Ovary (tissue), 9 donors: Measurements from ENCODE around the gene NEU2. TPM values are rescaled to one million over a fixed set of nuclear protein-coding genes. Genes with fewer than 3 reads are reported as not detected.

Experiments used
- DNase-seq, 5 donors: peaks; one replicate each; pipeline ENCODE4 v3.0.0-alpha.2; 2019 to 2020
- H3K27ac ChIP-seq, 2 donors: fragments of 200-600 bp; one replicate each; pipeline versions ENCODE4 v1.5.1 to v1.8.0; 2019 to 2022
- H3K27me3 ChIP-seq: fragments of 200-600 bp; one replicate; pipeline ENCODE4 v1.8.0; 2022
- H3K36me3 ChIP-seq: fragments of 200-600 bp; sonication (generic); one replicate; pipeline ENCODE4 v1.5.1; 2019
- H3K4me1 ChIP-seq: one replicate; pipeline ENCODE4 v1.8.1; 2013; ENCODE audit warnings: mild to moderate bottlenecking, moderate library complexity; ENCODE audit not compliant: insufficient read depth
- H3K4me3 ChIP-seq: fragments of 200-600 bp; sonication (generic); one replicate; pipeline ENCODE4 v1.5.1; 2017
- H3K9me3 ChIP-seq, 2 donors: fragments of 200-600 bp in 1 of 2; sonication (generic) in 1 of 2; one replicate each; pipeline versions ENCODE4 v1.5.1 to v1.8.1; 2013 to 2019; ENCODE audit warnings: mild to moderate bottlenecking in 1 of 2, moderate library complexity in 1 of 2
- CTCF ChIP-seq, 3 donors: fragments of 450-650 bp in 2 of 3; fragments of 200-600 bp in 1 of 3; IDR thresholded peaks; one replicate each; pipeline versions ENCODE4 v1.5.1 to v1.8.0; 2016 to 2022; ENCODE audit warnings: antibody characterized with exemption in 3 of 3, mild to moderate bottlenecking in 1 of 3
- EP300 ChIP-seq: sonication (generic); formaldehyde crosslinking; IDR thresholded peaks from one replicate; pipeline ENCODE4 v1.6.1; 2017; ENCODE audit warnings: antibody characterized with exemption
- POLR2A ChIP-seq: fragments of 450-650 bp; IDR thresholded peaks from one replicate; pipeline ENCODE4 v1.6.1; 2017; ENCODE audit warnings: antibody characterized with exemption, mild to moderate bottlenecking, moderate library complexity
- WGBS, 3 donors: extraction: QIAGEN DNeasy Blood & Tissue Kit in 1 of 3; methylation state at CpG; one replicate each; pipeline versions ENCODE4 v1.1.5 to v1.1.7; 2013 to 2017; 5-methylcytosine and 5-hydroxymethylcytosine counted together
- intact Hi-C, 4 donors: fragments of 100-400 bp; cut with DNase I; formaldehyde crosslinking; loops; one replicate each; pipeline versions ENCODE4 v1.11.0 to v1.15.1; 2022 to 2023
- polyA plus RNA-seq, 2 donors: library from polyadenylated mRNA; stranded (reverse); fragments of 200-250 nt in 1 of 2; fragments of 350-450 nt in 1 of 2; fragmentation: Illumina TruSeq in 1 of 2; extraction: RNeasy Lipid Tissue Mini Kit (QIAGEN cat#74804) in 1 of 2; gene quantifications; one replicate each; pipeline ENCODE4 v1.2.3, GENCODE V29; 2013 to 2014
- total RNA-seq, 7 donors: library from RNA; depleted of rRNA in 2 of 7; stranded (reverse); fragments of >200 nt in 2 of 7; fragmentation: NEBNext Ultra II Directional in 3 of 7; extraction: Animal tissue kit (Norgen Biotek cat#: 25700) in 3 of 7; gene quantifications; one replicate each; pipeline versions ENCODE4 v1.1.0 to v1.2.4, GENCODE V29; 2016 to 2023
- donor health status: DM: no; HTN: no; CAD: no; lungs with moderate emphysema.
- donor health status: DM: no; HTN: no; CAD: no.
- donor health status: Bipolar disorder and iron deficiency.
- donor health status: DM: yes; HTN: yes; CAD: no.
- donor health status: DM: no; HTN: no; CAD: no.
- donor health status: DM: yes; HTN: yes; CAD: no.

Gene NEU2
- total and polyA plus RNA-seq, 9 donors, result not detected

DNA sequence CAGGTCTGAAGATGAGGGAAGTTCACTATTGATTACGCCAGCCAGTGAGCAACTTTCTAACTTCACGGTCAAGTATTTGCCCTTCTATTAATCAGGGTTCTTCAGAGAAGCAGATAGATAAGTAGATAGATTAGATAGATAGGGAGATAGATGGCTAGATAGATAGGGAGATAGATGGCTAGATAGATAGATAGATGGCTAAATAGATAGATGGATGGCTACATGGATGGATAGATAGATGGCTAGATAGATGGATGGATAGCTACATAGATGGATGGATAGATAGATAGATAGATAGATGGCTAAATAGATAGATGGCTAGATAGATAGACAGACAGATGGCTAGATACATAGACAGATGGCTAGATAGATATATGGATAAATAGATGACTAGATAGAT, 22.9 kb downstream of the NEU2 start:
- no peaks in the 10 kb centered on the region for H3K27me3 ChIP-seq
- H3K4me3 ChIP-seq, result no peak overlapping the region
- intact Hi-C loops, result no loop called here
- H3K36me3 ChIP-seq, result no peaks in the 10 kb centered on the region
- H3K4me1 ChIP-seq, result no peaks in the 10 kb centered on the region
- no peak for TF ChIP-seq POLR2A
- TF ChIP-seq EP300, result no peak
- no peak for TF ChIP-seq CTCF (IDR thresholded peaks at IDR 0.05)
- DNase-seq, result no peak
- WGBS, 3 donors, result 73 to 85% (median 81%) methylated on average over 2 of the region's 2 CpGs
- H3K9me3 ChIP-seq, result no peaks in the 10 kb centered on the region
- H3K27ac ChIP-seq, result no peak overlapping the region

GRCh38 chr2:233056961-233057605, 24.6 kb downstream of the NEU2 start:
- Histone ChIP-seq H3K36me3 (no peaks in the 10 kb centered on the region), H3K9me3 (no peaks in the 10 kb centered on the region), H3K27me3 (no peaks in the 10 kb centered on the region), H3K27ac (no peak overlapping the region), H3K4me3 (no peak overlapping the region), H3K4me1 (peaks cover 5% of the 10 kb centered on the region)
- no peak for DNase-seq
- intact Hi-C loops, result no loop called here
- TF ChIP-seq EP300, result no peak
- TF ChIP-seq CTCF (IDR thresholded peaks at IDR 0.05), result no peak
- TF ChIP-seq POLR2A, result no peak
- 62 to 77% (median 68%) methylated on average over 6 of the region's 6 CpGs for WGBS, 3 donors

- Histone ChIP-seq H3K4me1 (peaks cover 5% of the 10 kb centered on the region), H3K4me3 (no peak overlapping the region), H3K36me3 (no peaks in the 10 kb centered on the region), H3K9me3 (no peaks in the 10 kb centered on the region), H3K27ac (no peak overlapping the region), H3K27me3 (no peaks in the 10 kb centered on the region)
- DNase-seq, result peak in 1 of 5 donors; percentile 16
- WGBS, 3 donors, result 90 to 91% (median 91%) methylated on average over 24 of the region's 24 CpGs
- intact Hi-C loops, result no loop called here
- TF ChIP-seq POLR2A (no peak), EP300 (no peak), CTCF (IDR thresholded peaks at IDR 0.05) (no peak)
Observed at GRCh38 chr2:233058717-233059546, 26.5 kb downstream of the NEU2 start.

- intact Hi-C loops, result no loop called here
- Histone ChIP-seq H3K9me3 (no peaks in the 10 kb centered on the region), H3K27ac (no peak overlapping the region), H3K4me1 (peaks cover 5% of the 10 kb centered on the region), H3K36me3 (no peaks in the 10 kb centered on the region), H3K27me3 (no peaks in the 10 kb centered on the region), H3K4me3 (no peak overlapping the region)
- TF ChIP-seq EP300 (no peak), CTCF (IDR thresholded peaks at IDR 0.05) (no peak), POLR2A (no peak)
- WGBS, 3 donors, result 64 to 75% (median 66%) methylated on average over 7 of the region's 7 CpGs
- no peak for DNase-seq
Observed at GRCh38 chr2:233059547-233059796, 27.0 kb downstream of the NEU2 start.
